A549 treated with CpdA at 1 μM for 4 hours (cell line): Measurements from ENCODE around the gene COPS2. TPM values are rescaled to one million over a fixed set of nuclear protein-coding genes. Genes with fewer than 3 reads are reported as not detected.

Source experiments
- total RNA-seq: library from RNA; stranded (reverse); fragments of 200-300 nt; extraction: Qiagen RNA extraction; gene quantifications from 5 replicates; pipeline ENCODE4 v1.2.3, GENCODE V29; 2022; ENCODE audit warnings: low read depth

Gene COPS2
- total RNA-seq: 57.8 to 109 TPM (median 58.0 TPM) in 5 replicates

DNA sequence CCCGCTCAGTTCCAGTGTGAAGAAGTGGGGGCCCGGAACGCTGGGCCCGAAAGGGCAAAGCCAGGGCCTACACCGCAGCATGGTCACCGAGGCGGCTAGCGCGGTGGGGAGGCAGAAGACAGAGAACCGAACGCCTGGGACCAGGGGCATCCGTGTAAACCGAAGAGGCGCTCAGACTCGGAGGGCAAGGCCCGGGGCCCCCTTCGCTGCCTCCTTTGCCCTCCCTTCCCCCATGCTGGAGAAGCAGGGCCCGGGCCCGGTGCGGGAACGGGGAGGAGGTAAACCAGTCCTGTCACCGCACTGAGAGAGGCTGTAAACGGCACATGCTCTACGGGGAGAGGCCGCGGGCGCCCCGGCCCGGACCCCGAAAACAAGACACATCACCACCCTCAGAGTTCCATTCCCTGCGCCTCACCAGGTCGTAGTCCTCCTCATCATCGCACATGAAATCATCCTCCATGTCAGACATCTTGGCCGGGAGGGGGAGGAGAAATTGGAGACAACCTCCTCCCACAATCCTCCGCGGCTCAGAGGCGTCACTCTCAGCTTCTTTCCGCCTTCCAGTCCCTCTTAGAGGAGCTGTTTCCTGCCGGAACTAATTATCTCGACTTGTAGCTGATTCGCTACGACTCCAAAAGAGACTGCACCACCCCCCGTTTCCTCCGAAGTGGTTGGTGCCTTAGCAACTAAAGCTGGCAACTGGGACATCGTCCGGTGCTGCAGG is at the start of gene COPS2:
COPS2 (minus strand) TSS at position 490 of the 724 bp plus-strand sequence; CDS start at position 469, 21 bp downstream.

GRCh38 chr15:49169880-49170597 is 14.6 kb upstream of the COPS2 start, which contains the start of gene GALK2:
Gene GALK2, plus strand, starts transcription at chr15:49170247. Its CDS starts 76 bp downstream, at chr15:49170323.

Other genes starting within 250 kb of the COPS2 start
- 0.66 to 1.6 TPM (median 0.85 TPM) in 5 replicates for gene SHC4, start 191.7 kb downstream of the COPS2 start, total RNA-seq
- 5.7 to 10.5 TPM (median 7.5 TPM) in 5 replicates for gene SECISBP2L, start 109.2 kb downstream of the COPS2 start, total RNA-seq
- gene GALK2, start 14.6 kb upstream of the COPS2 start, total RNA-seq: 22.0 to 27.1 TPM (median 22.0 TPM) in 5 replicates